LNCAP (cell line): ENCODE results near the gene RASL11A.

Experiments
- CTCF ChIP-seq: fragments of 450-650 bp; IDR thresholded peaks from 2 replicates; pipeline ENCODE4 v1.5.1; 2017; ENCODE audit warnings: mild to moderate bottlenecking

The RASL11A gene

GRCh38 chr13:27259831-27260230 lies 10.8 kb upstream of the RASL11A start:
- no peak for TF ChIP-seq CTCF

GRCh38 chr13:27261396-27261795 lies 9.2 kb upstream of the RASL11A start:
- no peak for TF ChIP-seq CTCF

- TF ChIP-seq CTCF = no peak
Measured at GRCh38 chr13:27263438-27263837, 7.2 kb upstream of the RASL11A start.

- no peak for TF ChIP-seq CTCF
Measured at GRCh38 chr13:27264181-27264580, 6.4 kb upstream of the RASL11A start.

- no peak for TF ChIP-seq CTCF
Measured at GRCh38 chr13:27264648-27265047, 6.0 kb upstream of the RASL11A start.

GRCh38 chr13:27266917-27267316 lies 3.7 kb upstream of the RASL11A start:
- TF ChIP-seq CTCF = no peak

GRCh38 chr13:27267596-27267995 lies 3.0 kb upstream of the RASL11A start:
- TF ChIP-seq CTCF = no peak

- TF ChIP-seq CTCF = no peak
Measured at GRCh38 chr13:27269114-27269665, 1.4 kb upstream of the RASL11A start.
